Fibroblast of lung (primary cell): Measurements from ENCODE around the gene LRP1-AS.

Experiments used
- CTCF ChIP-seq, 2 donors: IDR thresholded peaks in 1 of 2; conservative IDR thresholded peaks in 1 of 2; 1 replicate in 1 of 2; 2 replicates in 1 of 2; pipeline ENCODE4 v1.5.1; 2011 to 2012; ENCODE audit warnings: low read length in 2 of 2, control low read depth in 1 of 2, inconsistent platforms in 1 of 2, low read depth in 1 of 2, mild to moderate bottlenecking in 1 of 2
- EZH2 ChIP-seq: IDR thresholded peaks from 2 replicates; pipeline ENCODE4 v1.5.1; 2012; ENCODE audit warnings: low read length, control low read depth, mild to moderate bottlenecking; ENCODE audit errors: missing control alignments

GRCh38 chr12:57099047-57099714 lies 48.2 kb downstream of the LRP1-AS start:
- TF ChIP-seq CTCF (conservative IDR thresholded peaks at IDR 0.05 in 1 of 2, IDR thresholded peaks at IDR 0.05 in 1 of 2; ENCODE audit: low read depth in 1 of 2, low read length in 2 of 2) = no peak
- TF ChIP-seq EZH2 = no peak
